ENCODE results near the gene SP140.

Gene SP140

DNA sequence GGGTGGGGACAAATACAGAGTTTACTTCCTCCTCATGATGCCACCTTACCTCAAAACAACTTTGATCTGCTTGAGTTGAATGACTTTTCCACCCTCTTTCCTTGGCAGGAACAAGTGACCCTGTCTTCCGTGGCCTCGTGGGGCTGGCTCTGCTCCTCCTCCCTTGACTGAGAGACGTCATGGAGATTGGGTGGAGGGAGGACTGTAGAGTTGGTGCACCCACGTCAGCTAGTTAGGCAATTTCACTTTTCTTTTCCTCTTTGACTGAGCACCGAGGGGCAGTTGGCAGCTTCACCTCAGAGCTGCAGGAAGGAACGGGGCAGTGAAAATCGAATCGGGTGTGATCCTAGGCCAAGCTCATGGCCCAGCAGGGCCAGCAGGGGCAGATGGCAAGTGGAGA, at the start of gene SP140:
TSS of gene SP140 (plus strand) at position 251 of the 400 bp plus-strand sequence. CDS start at position 360, 109 bp downstream.
- peak within 1 kb of the TSS; percentile 91 to 94 for H3K27ac Mint-ChIP-seq

DNA sequence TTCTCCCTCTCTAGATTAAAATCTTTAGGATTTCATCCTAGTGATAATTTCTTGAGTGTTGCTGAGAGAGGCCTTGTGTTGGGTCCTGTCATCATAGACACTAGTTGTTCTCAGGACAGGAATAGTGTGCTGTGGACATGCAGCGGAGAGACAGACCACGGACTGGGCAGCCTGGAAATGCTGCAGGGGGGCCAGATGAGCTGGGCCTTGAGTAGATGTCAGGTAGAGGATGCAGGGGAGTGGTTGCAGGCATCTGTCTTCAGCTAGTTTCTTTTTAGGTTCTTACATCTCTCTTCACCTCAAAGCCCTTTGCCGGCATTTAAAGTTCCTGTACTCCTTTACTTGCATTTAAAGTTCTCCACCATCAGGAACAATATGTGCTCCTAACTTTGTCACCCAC, 48.5 kb upstream of the SP140 start:
- Mint-ChIP-seq H3K9me3 (no peaks in the 10 kb centered on the region), H3K4me1 (no peaks in the 10 kb centered on the region), H3K27ac (no peak overlapping the region), H3K4me3 (no peak overlapping the region), H3K27me3 (no peaks in the 10 kb centered on the region)
- DNase-seq (no peak), ATAC-seq (no peak)

More for the DNA sequence above, at the start of gene SP140:
- Mint-ChIP-seq H3K27me3 (no peaks in the 10 kb centered on the region), H3K4me3 (peak within 1 kb of the TSS; percentile 81 to 84), H3K4me1 (peaks cover 66% of the 10 kb centered on the region), H3K9me3 (peaks cover 6 to 9% of the 10 kb centered on the region in 2 donors)
- peak; percentile 39 to 79 for DNase-seq
- ATAC-seq = peak; percentile 91

- H3K4me1 Mint-ChIP-seq = no peaks in the 10 kb centered on the region
- H3K27ac Mint-ChIP-seq = peak overlapping the region in 1 of 2 donors; percentile 51
- DNase-seq (no peak), ATAC-seq (no peak)
- H3K9me3 Mint-ChIP-seq = no peaks in the 10 kb centered on the region
- H3K4me3 Mint-ChIP-seq = no peak overlapping the region
- H3K27me3 Mint-ChIP-seq = no peaks in the 10 kb centered on the region
Observed at GRCh38 chr2:230178546-230179485, 46.7 kb upstream of the SP140 start.

DNA sequence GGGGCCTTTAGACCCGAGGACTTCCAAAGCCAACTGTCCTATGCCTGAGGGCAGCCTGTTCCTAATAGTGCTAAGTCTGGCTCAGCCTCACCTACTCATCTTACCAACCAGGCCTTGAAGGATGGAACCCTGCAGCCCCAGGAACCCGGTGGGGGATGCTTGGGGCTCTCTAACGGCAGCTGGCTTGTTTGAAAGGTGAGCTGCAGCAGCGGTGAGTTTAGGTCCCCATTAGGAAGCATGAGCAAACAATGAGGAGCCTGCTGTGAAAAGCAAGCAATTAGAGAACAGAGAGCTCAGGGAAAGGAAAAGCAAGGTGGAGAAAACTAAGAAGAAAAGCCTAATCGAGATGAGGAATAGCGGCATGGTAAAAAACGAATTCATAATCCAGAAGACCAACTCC, 45.6 kb upstream of the SP140 start:
- Mint-ChIP-seq H3K4me3 (no peak overlapping the region), H3K27me3 (no peaks in the 10 kb centered on the region), H3K4me1 (no peaks in the 10 kb centered on the region), H3K9me3 (no peaks in the 10 kb centered on the region), H3K27ac (peak overlapping the region in 1 of 2 donors; percentile 42)
- DNase-seq = no peak
- ATAC-seq = no peak

GRCh38 chr2:230181195-230181594, 44.3 kb upstream of the SP140 start:
- H3K9me3 Mint-ChIP-seq = no peaks in the 10 kb centered on the region
- peak overlapping the region in 1 of 2 donors; percentile 75 for H3K27ac Mint-ChIP-seq

GRCh38 chr2:230184727-230185578, 40.6 kb upstream of the SP140 start:
- no peak for ATAC-seq
- Mint-ChIP-seq H3K27ac (peak overlapping the region in 1 of 2 donors; percentile 76), H3K27me3 (no peaks in the 10 kb centered on the region), H3K4me3 (no peak overlapping the region), H3K4me1 (no peaks in the 10 kb centered on the region), H3K9me3 (peaks cover 12 to 13% of the 10 kb centered on the region in 2 donors)
- no peak for DNase-seq

More at GRCh38 chr2:230181195-230181594, 44.3 kb upstream of the SP140 start:
- no peak for DNase-seq
- ATAC-seq = no peak
- Mint-ChIP-seq H3K27me3 (no peaks in the 10 kb centered on the region), H3K4me1 (no peaks in the 10 kb centered on the region), H3K4me3 (no peak overlapping the region)

DNA sequence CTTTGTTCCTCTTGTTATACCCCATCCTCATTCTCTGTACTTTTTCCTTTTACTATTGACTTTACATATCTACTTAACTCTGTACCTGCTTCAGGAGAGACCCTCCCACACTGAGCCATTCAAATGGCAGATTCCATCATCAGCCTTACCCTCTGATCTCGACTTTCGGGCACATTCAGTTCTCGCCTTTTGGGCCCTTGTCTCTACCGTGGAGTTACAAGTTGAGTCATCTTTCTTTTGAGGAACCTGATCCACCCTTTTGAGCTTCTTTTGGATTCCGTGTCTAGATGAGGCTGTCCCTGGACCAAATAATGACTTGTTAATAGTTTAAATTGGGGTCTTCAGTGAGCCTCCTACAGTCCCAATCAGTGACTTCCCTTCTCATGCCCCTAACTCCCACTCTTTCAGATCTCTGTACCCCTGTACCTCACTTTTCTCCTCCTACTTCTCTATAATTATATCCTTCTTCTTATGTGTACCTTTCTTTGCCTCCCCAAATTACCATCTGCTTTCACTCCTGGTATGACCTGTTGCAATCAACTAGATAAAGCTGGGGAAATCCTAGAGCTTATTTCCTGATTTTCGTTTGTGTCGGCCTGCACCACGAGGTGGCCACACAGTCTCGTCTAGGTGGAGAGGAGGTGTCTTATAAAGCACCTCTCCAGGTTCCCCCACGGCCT, 23.0 kb upstream of the SP140 start:
- no peak overlapping the region for H3K4me3 Mint-ChIP-seq
- ATAC-seq (peak; percentile 67), DNase-seq (no peak)
- no peaks in the 10 kb centered on the region for H3K27me3 Mint-ChIP-seq
- peak overlapping the region; percentile 24 to 27 for H3K27ac Mint-ChIP-seq
- no peaks in the 10 kb centered on the region for H3K9me3 Mint-ChIP-seq
- peaks cover 10% of the 10 kb centered on the region for H3K4me1 Mint-ChIP-seq

GRCh38 chr2:230203110-230203676, 22.3 kb upstream of the SP140 start:
- ATAC-seq = no peak
- no peak overlapping the region for H3K4me3 Mint-ChIP-seq
- peaks cover 10% of the 10 kb centered on the region for H3K4me1 Mint-ChIP-seq
- H3K27me3 Mint-ChIP-seq = no peaks in the 10 kb centered on the region
- H3K9me3 Mint-ChIP-seq = no peaks in the 10 kb centered on the region
- peak overlapping the region in 1 of 2 donors; percentile 14 for H3K27ac Mint-ChIP-seq
- no peak for DNase-seq

- no peaks in the 10 kb centered on the region for H3K27me3 Mint-ChIP-seq
- DNase-seq (no peak), ATAC-seq (no peak)
- no peaks in the 10 kb centered on the region for H3K9me3 Mint-ChIP-seq
- H3K4me3 Mint-ChIP-seq = no peak overlapping the region
- peaks cover 10% of the 10 kb centered on the region for H3K4me1 Mint-ChIP-seq
- H3K27ac Mint-ChIP-seq = no peak overlapping the region
Observed at GRCh38 chr2:230205034-230205433, 20.5 kb upstream of the SP140 start.

DNA sequence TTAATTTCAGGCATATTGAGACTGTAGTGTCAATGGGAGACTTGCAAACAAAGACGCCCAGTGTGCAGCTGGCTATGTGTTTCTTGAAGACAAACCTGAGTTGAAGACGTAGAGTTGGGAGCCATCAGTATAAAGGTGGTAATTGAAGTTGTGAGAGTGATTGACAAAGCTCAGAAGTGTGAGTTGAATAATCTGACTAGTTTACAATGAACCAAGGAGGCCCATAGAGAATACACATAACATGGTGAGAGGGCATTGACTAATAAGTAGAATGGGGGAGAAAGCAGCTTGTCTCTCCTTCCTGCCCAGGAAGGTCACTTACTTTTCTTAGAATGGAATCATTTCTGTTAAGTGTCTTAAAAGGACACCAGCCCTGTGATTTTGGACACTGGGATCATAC, 19.8 kb upstream of the SP140 start:
- ATAC-seq = peak; percentile 48
- H3K4me3 Mint-ChIP-seq = no peak overlapping the region
- H3K27me3 Mint-ChIP-seq = no peaks in the 10 kb centered on the region
- peaks cover 10% of the 10 kb centered on the region for H3K4me1 Mint-ChIP-seq
- no peak for DNase-seq
- no peaks in the 10 kb centered on the region for H3K9me3 Mint-ChIP-seq
- H3K27ac Mint-ChIP-seq = no peak overlapping the region

GRCh38 chr2:230208576-230208975, 17.0 kb upstream of the SP140 start:
- no peaks in the 10 kb centered on the region for H3K27me3 Mint-ChIP-seq
- no peak for DNase-seq
- H3K9me3 Mint-ChIP-seq = no peaks in the 10 kb centered on the region
- H3K27ac Mint-ChIP-seq = no peak overlapping the region
- peaks cover 11% of the 10 kb centered on the region for H3K4me1 Mint-ChIP-seq
- no peak overlapping the region for H3K4me3 Mint-ChIP-seq
- ATAC-seq = no peak

GRCh38 chr2:230209422-230210051, 16.0 kb upstream of the SP140 start:
- Mint-ChIP-seq H3K4me3 (no peak overlapping the region), H3K9me3 (no peaks in the 10 kb centered on the region), H3K4me1 (peaks cover 11% of the 10 kb centered on the region), H3K27ac (no peak overlapping the region), H3K27me3 (no peaks in the 10 kb centered on the region)
- peak; percentile 66 for ATAC-seq
- DNase-seq = no peak

DNA sequence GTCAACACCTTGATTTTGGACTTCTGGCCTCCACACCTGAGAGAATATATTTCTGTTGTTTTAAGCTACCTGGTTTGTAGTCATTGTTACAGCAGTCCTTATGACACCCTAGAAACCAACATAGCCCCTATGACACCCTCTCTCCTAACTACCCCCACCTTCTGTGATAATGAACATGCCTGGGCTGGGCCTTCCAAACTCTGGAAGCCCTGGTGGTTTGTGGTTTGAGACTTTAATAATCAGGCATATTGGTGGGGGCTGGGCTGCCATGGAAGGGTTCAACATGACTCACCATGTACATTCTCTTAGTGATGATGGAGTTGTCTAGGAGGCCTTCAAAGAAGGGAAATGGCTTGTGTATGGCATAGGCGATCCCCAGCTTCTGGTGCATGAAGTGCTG, 9.0 kb upstream of the SP140 start:
- H3K27ac Mint-ChIP-seq = peak overlapping the region in 1 of 2 donors; percentile 64
- H3K9me3 Mint-ChIP-seq = no peaks in the 10 kb centered on the region
- H3K4me1 Mint-ChIP-seq = peaks cover 55% of the 10 kb centered on the region
- DNase-seq (peak in 1 of 2 donors; percentile 59), ATAC-seq (peak; percentile 73)
- no peaks in the 10 kb centered on the region for H3K27me3 Mint-ChIP-seq
- peak overlapping the region in 1 of 2 donors; percentile 90 for H3K4me3 Mint-ChIP-seq

DNA sequence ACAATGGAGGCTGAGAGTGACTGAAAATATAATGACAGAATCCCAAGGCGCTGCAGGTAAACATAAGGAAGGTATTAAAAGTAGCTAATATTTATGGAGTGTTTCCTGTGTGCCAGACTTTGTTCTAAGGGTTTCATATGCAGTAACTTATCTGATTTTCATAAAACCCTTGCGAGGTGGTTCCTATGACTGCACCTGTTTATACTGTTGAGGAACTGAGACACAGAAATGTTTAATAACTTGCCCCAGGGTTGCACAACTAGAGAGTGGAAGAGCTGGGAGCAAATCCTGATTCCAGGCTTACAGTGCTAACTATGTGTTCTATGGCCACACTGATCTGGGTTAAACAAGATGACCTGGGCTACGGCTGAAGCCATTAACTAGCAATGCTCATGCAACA, 8.1 kb upstream of the SP140 start:
- Mint-ChIP-seq H3K9me3 (no peaks in the 10 kb centered on the region), H3K4me1 (peaks cover 57% of the 10 kb centered on the region), H3K27me3 (no peaks in the 10 kb centered on the region), H3K4me3 (peak overlapping the region; percentile 64 to 90), H3K27ac (no peak overlapping the region)
- ATAC-seq (no peak), DNase-seq (no peak)

Measured in stimulated activated naive CD8-positive, alpha-beta T cell treated with anti-CD3 and anti-CD28 coated beads, Interleukin-15, amount 100 ng/mL, for 72 hours (primary cell).